ENCODE data around the gene LHX4. TPM values are rescaled to one million over a fixed set of nuclear protein-coding genes. Genes with fewer than 3 reads are reported as not detected.

LHX4 gene
- total and polyA plus RNA-seq, 7 donors = 0.01 to 0.04 TPM; not detected in 5

DNA sequence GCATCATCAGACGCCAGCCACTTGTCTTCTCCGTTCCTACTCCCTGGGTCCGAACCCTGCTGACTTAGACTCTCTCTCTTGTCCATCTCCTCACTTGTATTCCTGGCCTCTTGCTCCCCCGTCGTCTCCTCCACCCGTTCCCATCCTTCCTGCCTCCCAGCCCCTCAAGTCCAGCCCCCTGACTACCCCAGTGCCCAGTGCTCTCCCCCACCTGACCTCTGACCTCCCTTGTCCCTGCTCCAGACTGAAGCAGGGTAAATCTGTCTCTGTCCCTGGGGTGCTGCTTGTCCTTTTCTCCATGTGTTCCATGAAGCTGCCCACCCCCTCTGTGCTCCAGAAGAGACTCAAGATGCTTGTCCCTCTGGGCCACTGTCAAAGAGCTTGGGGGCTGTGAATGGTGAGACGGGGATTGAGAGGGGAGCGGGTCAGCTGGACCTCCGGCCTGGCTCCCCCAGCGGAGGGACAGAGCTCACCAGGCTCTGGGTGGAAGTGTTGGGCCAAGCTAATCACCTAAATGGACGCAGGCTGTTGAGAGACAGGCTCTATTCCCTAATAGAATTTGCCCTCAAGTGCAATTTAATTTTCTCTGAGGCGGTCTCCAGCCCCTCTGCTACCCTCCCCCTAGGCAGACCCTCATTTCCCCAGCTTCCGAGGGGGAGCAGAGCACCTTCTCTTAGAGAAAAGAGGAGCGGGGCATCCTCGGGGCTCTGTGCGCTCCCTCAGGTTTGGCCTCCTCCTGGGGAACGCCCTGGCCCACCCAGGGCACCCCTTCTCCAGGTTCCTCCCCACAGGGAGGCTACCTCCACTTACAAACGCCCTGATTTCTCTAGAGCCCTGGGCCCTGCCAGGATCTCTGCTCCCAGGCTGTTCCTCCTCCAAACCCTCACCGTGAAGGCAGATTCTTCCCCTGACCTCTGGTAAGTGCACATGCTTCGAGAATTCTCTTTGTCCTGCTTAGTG is 11.0 kb upstream of the LHX4 start:
- no peak for TF ChIP-seq CTCF (IDR thresholded peaks at IDR 0.05)
- no peaks in the 10 kb centered on the region for H3K36me3 ChIP-seq (ENCODE audit: insufficient read depth in 1 of 2, low read depth in 1 of 2)
- peaks cover 0 to 4% (median 0%) of the 10 kb centered on the region in 3 donors for H3K27me3 ChIP-seq (ENCODE audit: insufficient read depth in 3 of 3, low read length in 2 of 3)
- no peak overlapping the region for H3K4me3 ChIP-seq
- no peaks in the 10 kb centered on the region for H3K9me3 ChIP-seq
- 86 to 89% (median 86%) methylated on average over 20 of the region's 20 CpGs for whole genome bisulfite sequencing, 3 donors
- no peaks in the 10 kb centered on the region for H3K4me1 ChIP-seq
- intact Hi-C loops (cut with DNase I) = no loop called here
- ATAC-seq = no peak
- H3K27ac ChIP-seq = no peak overlapping the region
- no peak for DNase-seq

DNA sequence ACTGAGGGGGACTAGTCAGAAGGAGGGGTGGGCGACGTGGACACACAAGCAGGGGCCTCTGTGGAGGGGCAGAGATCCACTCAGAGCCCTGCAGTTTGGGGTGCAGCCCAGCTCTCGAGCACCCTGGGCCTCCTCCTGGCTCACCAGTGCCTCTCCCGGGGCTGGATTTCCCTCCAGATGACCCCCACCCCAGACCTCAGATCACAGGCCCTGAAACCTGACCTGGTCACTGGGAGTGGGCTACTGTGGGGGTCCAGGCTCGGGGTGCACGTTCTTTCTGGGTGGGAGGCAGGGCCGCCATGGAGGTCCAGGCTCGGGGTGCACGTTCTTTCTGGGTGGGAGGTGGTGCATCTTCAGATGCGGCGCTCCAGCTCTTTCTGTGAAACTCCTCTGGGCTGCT is 10.3 kb upstream of the LHX4 start:
- intact Hi-C loops (cut with DNase I) = no loop called here
- no peak for ATAC-seq

GRCh38 chr1:180221462-180221861 is 8.6 kb upstream of the LHX4 start:
- H3K4me1 ChIP-seq = no peaks in the 10 kb centered on the region
- intact Hi-C loops (cut with DNase I) = no loop called here
- no peak overlapping the region for H3K4me3 ChIP-seq
- H3K27me3 ChIP-seq (ENCODE audit: insufficient read depth in 3 of 3, low read length in 2 of 3) = peaks cover 5 to 26% (median 9%) of the 10 kb centered on the region in 3 donors
- 82 to 91% (median 89%) methylated on average over 6 of the region's 6 CpGs for WGBS, 3 donors
- no peaks in the 10 kb centered on the region for H3K36me3 ChIP-seq (ENCODE audit: insufficient read depth in 1 of 2, low read depth in 1 of 2)
- no peaks in the 10 kb centered on the region for H3K9me3 ChIP-seq
- DNase-seq (no peak), ATAC-seq (no peak)
- H3K27ac ChIP-seq = no peak overlapping the region
- no peak for TF ChIP-seq CTCF (IDR thresholded peaks at IDR 0.05)

More for the DNA sequence above, 10.3 kb upstream of the LHX4 start:
- H3K36me3 ChIP-seq (ENCODE audit: insufficient read depth in 1 of 2, low read depth in 1 of 2) = no peaks in the 10 kb centered on the region
- 88 to 91% (median 90%) methylated on average over 11 of the region's 11 CpGs for WGBS, 3 donors
- H3K27me3 ChIP-seq (ENCODE audit: insufficient read depth in 3 of 3, low read length in 2 of 3) = peaks cover under 1 to 11% (median 2%) of the 10 kb centered on the region in 3 donors
- no peak for TF ChIP-seq CTCF (IDR thresholded peaks at IDR 0.05)
- H3K4me3 ChIP-seq = no peak overlapping the region
- H3K9me3 ChIP-seq = no peaks in the 10 kb centered on the region
- H3K4me1 ChIP-seq = no peaks in the 10 kb centered on the region
- no peak overlapping the region for H3K27ac ChIP-seq
- DNase-seq = no peak

DNA sequence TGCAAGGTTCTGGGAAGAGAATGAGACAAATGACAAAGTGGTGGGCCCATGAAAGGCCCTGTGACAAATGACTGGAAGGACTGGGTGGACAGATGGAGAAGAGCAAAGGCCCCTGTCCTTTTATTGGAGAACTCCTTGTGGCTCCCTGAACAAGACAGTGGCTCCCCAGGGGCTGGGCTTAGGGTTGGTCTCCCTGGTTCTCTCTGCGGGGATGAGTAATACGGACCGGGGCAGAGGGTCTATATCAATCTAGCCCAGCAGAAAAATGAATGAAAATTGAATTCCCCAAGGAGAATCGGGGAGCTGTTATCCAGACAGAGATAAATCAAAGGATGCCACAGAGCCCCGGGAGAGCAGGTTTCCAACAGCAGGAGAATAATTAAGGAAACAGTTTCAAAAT is 5.2 kb upstream of the LHX4 start:
- DNase-seq (no peak), ATAC-seq (no peak)
- no peak overlapping the region for H3K27ac ChIP-seq
- peaks cover 5 to 60% (median 21%) of the 10 kb centered on the region in 3 donors for H3K27me3 ChIP-seq (ENCODE audit: insufficient read depth in 3 of 3, low read length in 2 of 3)
- no peak overlapping the region for H3K4me3 ChIP-seq
- H3K9me3 ChIP-seq = no peaks in the 10 kb centered on the region
- intact Hi-C loops (cut with DNase I) = no loop called here
- WGBS, 3 donors = 61 to 69% (median 66%) methylated on average over 5 of the region's 5 CpGs
- no peak for TF ChIP-seq CTCF (IDR thresholded peaks at IDR 0.05)
- H3K4me1 ChIP-seq = peaks cover 6% of the 10 kb centered on the region
- no peaks in the 10 kb centered on the region for H3K36me3 ChIP-seq (ENCODE audit: insufficient read depth in 1 of 2, low read depth in 1 of 2)

Data from psoas muscle (tissue), 8 donors.